ENCODE data around the gene PITPNM3. TPM values are rescaled to one million over a fixed set of nuclear protein-coding genes. Genes with fewer than 3 reads are reported as not detected.

PITPNM3 gene
- total RNA-seq, 2 donors from 2014 or later: 11.3 to 18.2 TPM

GRCh38 chr17:6551356-6551755 lies 5.0 kb downstream of the PITPNM3 start:
- DNase-seq: no peak
- H3K4me3 ChIP-seq: no peak overlapping the region
- H3K36me3 ChIP-seq: no peaks in the 10 kb centered on the region
- no peaks in the 10 kb centered on the region for H3K9me3 ChIP-seq
- H3K4me1 ChIP-seq: peaks cover 9% of the 10 kb centered on the region
- intact Hi-C loops (cut with DNase I): no loop called here
- no peak overlapping the region for H3K9ac ChIP-seq (ENCODE audit: low read depth in 2 of 2, low read length in 2 of 2)
- no peak for TF ChIP-seq CTCF (IDR thresholded peaks at IDR 0.05)
- peak overlapping the region; percentile 74 for H3K27ac ChIP-seq
- peaks cover 4% of the 10 kb centered on the region for H3K27me3 ChIP-seq

GRCh38 chr17:6549384-6550036 lies 6.8 kb downstream of the PITPNM3 start:
- Histone ChIP-seq H3K4me1 (no peaks in the 10 kb centered on the region), H3K9me3 (no peaks in the 10 kb centered on the region), H3K27me3 (no peaks in the 10 kb centered on the region), H3K36me3 (no peaks in the 10 kb centered on the region), H3K4me3 (no peak overlapping the region), H3K27ac (no peak overlapping the region), H3K9ac (ENCODE audit: low read depth in 2 of 2, low read length in 2 of 2) (no peak overlapping the region)
- intact Hi-C loops (cut with DNase I): no loop called here
- TF ChIP-seq CTCF (IDR thresholded peaks at IDR 0.05): no peak
- no peak for DNase-seq

GRCh38 chr17:6548578-6549330 lies 7.6 kb downstream of the PITPNM3 start:
- no peak for TF ChIP-seq CTCF (IDR thresholded peaks at IDR 0.05)
- Histone ChIP-seq H3K9me3 (no peaks in the 10 kb centered on the region), H3K36me3 (no peaks in the 10 kb centered on the region), H3K9ac (ENCODE audit: low read depth in 2 of 2, low read length in 2 of 2) (no peak overlapping the region), H3K4me1 (no peaks in the 10 kb centered on the region), H3K27ac (no peak overlapping the region), H3K27me3 (no peaks in the 10 kb centered on the region), H3K4me3 (no peak overlapping the region)
- intact Hi-C loops (cut with DNase I): no loop called here
- no peak for DNase-seq

- H3K27ac ChIP-seq: no peak overlapping the region
- intact Hi-C loops (cut with DNase I): no loop called here
- DNase-seq: no peak
These were observed 8.3 kb downstream of the PITPNM3 start for GRCh38 chr17:6548034-6548433.

GRCh38 chr17:6547336-6547735 lies 9.0 kb downstream of the PITPNM3 start:
- intact Hi-C loops (cut with DNase I): no loop called here
- Histone ChIP-seq H3K4me1 (no peaks in the 10 kb centered on the region), H3K27me3 (no peaks in the 10 kb centered on the region), H3K9me3 (no peaks in the 10 kb centered on the region), H3K4me3 (no peak overlapping the region), H3K36me3 (no peaks in the 10 kb centered on the region), H3K27ac (no peak overlapping the region), H3K9ac (ENCODE audit: low read depth in 2 of 2, low read length in 2 of 2) (no peak overlapping the region)
- no peak for TF ChIP-seq CTCF (IDR thresholded peaks at IDR 0.05)
- no peak for DNase-seq

More at GRCh38 chr17:6548034-6548433, 8.3 kb downstream of the PITPNM3 start:
- no peak overlapping the region for H3K4me3 ChIP-seq
- H3K36me3 ChIP-seq: no peaks in the 10 kb centered on the region
- H3K9me3 ChIP-seq: no peaks in the 10 kb centered on the region
- H3K4me1 ChIP-seq: no peaks in the 10 kb centered on the region
- no peaks in the 10 kb centered on the region for H3K27me3 ChIP-seq
- no peak for TF ChIP-seq CTCF (IDR thresholded peaks at IDR 0.05)
- no peak overlapping the region for H3K9ac ChIP-seq (ENCODE audit: low read depth in 2 of 2, low read length in 2 of 2)

Data from colonic mucosa (tissue), 4 donors.